GM18873 (cell line): ENCODE measurements around the gene ZNF579.
"Not testable (repeated sequence)": the region's sequence is repeated elsewhere in the genome, so short reads cannot be mapped to it uniquely, and the experiment has no call there.

ENCODE experiments used
- ATAC-seq: cut with Tn5 transposase; IDR thresholded peaks from one replicate; pipeline ENCODE4 v1.9.1; 2021; ENCODE audit warnings: mild to moderate bottlenecking, moderate library complexity, moderate number of reproducible peaks; ENCODE audit not compliant: unreplicated experiment, low FRiP score

The ZNF579 gene

DNA sequence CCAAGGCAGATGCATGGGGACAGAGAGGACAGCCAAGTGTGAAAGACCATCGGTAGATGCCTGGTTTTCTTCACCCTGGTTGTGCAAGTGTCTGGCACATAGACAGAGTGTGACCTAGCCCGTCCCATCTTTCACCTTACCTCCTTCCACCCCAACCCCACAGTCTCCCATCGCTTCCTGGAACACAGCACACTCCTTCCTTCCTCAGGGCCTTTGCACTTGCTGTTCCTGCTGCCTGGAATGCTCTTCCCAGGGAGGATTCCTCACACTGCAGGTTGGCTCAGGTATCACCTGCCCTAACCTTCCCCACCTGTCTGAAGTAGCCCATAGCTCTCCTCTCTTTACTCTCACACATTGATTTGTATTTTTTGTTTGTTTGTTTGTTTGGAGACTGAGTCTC is 15.7 kb upstream of the ZNF579 start:
- ATAC-seq = no peak

DNA sequence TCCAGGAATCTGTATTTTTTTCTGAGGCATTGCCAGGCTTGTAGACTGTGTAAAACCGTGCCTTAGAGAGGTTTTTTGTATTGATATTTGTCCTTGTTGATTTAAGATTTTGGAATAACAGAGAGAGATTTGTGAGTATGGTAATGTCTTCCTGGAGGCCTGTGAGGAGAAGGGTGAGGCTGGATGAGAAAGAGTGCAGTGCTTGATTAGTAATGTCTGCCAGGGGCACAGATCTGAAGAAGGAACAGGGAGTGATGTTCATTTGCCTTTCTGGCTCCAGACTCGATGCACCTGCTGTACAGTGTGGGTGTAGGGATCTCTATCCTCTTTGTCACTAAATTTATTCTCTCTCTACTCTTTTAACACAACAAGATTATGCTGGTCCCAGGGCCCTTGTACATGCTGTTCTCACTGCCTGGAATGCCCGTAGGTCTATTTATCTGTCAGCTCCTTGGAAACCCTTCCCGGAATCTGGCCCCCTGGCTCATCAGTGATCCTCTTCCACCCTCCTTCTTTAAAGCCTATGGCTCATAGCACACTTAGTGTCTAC is 14.4 kb upstream of the ZNF579 start:
- no peak for ATAC-seq

DNA sequence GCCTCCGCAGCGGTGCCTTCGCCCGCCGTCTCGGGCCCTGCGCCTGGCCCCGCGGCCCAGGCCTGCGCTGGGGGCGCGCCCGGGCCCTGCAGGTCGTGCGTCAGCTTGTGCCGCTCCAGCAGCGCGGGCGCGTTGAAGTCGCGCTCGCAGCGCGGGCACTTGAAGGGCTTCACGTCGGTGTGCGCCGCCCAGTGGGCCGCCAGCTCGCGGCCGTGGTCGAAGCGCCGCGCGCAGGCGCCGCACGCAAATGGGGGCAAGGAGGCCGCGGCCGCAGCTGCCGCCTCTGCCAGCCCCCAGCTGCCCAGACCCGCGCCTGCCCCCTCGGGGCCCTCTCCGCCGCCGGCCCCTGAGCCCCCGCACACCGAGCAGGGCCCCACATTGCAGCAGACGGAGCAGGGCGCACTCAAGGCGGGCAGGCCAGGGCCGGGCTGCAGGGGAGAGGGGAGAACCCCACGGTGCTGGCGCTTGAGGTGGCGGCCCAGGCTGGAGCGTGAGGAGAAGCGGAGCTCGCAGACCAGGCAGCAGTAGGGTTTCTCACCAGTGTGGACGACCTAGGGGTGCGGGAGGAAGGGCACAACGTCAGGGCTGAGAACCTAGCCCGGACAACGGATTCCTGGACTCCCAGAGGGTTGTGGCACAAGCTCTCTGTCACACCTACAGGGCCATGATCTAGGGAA is 12.6 kb upstream of the ZNF579 start:
- ATAC-seq = no peak

DNA sequence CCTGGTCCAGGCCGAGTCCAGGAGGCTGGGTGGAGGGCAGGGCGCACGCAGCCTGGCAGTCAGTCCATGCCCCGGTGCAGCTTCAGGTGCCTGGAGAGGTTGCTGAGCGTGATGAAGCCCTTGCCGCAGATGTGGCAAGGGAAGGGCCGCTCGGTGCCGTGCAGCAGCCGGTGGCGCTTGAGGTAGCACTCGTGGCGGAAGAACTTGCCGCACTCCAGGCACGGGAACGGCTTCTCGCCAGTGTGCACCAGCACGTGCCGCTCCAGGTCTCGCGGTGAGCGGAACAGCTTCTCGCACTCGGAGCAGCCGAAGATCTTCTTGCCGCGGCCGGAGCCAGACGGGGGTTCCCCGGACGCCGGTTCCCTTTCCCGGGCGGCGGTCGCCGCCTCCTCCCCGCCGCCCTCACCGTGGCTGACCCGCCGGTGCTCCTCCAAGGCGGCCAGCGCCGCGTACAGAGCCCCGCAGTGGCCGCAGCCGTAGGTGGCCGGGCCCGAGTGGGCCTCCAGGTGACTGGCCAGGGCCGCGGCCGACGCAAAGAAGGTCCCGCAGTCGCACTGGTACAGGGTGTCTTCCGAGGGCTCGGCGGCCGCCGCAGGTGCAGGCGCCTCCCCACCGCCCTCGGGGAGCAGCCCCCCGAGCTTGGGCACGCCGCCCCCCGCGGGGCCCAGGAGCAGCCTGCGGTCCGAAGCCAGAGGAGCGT is 11.9 kb upstream of the ZNF579 start:
- no peak for ATAC-seq

DNA sequence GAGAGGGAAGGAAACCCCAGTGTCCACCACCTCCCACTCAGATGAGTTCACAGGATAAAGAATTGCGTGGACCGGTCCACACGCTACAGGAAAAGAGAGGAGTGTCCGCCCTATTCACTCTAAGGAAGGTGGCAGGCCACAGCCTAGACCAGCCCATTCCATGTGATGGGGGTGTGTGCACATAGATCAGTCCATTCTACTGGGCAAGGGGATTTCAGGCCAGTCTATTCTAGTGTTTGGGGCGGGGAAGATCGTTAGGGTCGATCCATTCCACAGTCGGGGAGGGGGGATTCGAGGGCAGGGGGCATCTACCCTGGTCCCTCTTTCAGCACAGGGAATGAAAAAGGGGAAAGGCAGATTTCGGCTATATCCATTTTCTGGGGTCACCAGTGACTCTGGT is 10.9 kb upstream of the ZNF579 start:
- no peak for ATAC-seq

DNA sequence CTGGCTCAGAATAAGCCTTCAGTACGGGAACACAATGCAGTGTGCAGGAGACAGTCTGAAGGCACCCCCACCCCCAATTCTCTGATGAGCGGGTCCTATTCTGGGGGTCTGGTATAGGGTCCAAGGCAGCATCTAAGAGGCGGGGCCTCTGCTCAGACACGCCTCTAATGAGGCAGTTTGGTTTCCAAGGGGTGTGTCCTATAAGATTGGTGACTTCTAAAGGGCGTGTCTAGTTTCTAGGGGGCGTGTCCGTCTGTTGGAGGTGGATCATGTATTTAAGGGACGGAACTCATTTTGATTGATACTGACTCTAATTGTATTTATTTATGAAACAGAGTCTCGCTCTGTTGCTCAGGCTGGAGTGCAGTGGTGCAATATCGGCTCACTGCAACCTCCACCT is 10.0 kb upstream of the ZNF579 start:
- ATAC-seq = no peak

DNA sequence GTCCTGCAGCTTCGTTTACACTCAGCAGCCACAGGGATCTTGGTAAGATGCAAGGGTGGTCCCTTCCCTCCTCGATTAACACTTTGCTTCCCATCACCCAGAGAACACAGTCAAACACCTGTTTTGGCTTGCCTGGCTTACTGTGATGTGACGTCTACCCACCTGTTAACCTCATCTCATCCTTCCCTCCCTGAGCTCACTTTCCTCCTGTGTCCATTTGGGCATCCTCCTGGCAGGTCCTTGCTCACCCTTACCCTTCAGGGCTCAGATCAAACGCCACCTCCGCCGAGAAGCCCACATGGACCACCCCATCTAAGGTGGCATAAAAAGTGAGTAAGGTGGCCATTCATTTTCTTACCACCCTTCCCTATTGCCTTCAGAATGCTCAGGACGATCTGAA is 9.5 kb upstream of the ZNF579 start:
- ATAC-seq = no peak

DNA sequence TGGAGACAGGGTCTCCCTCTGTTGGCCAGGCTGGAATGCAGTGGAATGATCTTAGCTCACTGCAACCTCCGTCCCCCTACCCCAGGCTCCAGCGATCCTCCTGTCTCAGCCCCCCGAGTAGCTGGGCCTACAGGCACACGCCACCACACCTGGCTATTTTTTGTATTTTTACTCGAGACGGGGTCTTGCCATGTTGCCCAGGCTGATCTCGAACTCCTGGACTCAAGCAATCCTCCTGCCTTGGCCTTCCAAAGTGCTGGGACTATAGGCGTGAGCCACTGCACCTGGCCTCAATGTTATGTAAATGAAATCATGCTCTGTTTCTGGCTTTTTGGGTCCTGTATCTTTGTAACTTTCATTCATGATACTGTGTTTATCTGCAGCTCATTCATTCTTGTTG is 8.1 kb upstream of the ZNF579 start:
- ATAC-seq = no peak

DNA sequence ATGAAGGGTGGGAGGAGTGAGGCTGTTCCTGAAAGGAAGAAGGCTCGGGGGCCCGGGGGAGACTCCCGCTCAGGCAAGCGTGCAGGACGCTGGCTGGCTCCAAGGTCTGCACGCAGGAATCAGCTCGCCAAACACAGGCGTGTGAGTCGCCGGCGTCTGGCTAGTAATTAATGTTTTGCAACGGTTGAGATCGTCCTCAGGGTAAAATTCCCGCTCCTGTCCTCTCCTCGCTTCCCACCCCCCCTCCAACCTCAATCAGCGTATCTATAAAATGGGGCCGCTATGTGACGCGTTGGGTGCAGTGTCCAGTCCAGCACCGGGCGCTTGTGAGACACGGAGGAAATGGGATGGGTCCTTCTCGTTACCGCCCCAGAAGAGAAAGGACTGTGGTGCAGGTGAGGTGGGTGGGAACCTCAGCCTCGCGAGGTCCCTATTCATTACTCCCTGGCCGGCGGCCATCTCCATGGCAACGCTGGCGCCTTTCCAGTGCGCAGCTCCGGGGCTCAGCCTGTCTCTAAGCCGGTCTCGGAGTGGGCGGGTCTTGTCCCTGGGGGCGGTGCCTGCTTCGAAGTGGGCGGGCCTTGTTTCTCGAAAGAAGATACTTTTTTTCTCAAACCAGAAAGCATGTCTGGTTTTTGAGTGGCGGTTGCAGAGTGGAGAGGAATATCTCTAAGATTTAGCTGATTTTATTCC is 6.5 kb upstream of the ZNF579 start:
- no peak for ATAC-seq

DNA sequence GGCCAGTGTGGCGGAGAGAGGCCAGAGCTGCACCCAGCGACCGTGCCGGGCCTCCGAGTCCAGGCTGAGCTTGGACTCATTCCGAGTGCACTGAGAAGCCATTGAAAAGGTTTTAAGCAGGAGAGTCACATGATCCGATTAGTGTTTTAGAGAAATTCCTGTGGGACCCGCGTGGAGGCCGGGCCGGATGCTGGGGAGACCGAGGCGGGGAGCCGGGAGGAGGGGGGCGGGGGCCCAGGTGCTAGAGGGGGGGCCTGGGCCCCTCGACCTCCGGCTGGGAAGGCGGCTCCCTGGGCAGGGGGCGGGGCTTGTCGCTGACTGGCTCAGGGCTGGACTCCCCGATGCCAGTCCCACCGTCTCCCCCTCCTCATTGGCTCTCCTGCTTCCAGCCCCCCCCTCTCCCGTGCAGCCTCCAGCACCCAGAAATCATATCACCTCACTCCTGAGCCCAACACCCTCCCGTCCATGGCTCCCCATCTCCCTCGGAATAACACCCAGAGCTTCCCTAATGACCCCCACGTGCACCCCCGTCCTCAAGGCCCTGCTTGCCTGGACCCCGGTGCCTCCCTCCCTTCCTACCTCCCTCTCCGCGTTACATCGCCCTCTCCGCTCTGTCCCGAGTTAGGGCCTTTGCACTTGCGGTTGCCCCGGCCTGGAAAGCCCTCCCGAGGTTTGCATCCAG is 5.2 kb upstream of the ZNF579 start:
- no peak for ATAC-seq

DNA sequence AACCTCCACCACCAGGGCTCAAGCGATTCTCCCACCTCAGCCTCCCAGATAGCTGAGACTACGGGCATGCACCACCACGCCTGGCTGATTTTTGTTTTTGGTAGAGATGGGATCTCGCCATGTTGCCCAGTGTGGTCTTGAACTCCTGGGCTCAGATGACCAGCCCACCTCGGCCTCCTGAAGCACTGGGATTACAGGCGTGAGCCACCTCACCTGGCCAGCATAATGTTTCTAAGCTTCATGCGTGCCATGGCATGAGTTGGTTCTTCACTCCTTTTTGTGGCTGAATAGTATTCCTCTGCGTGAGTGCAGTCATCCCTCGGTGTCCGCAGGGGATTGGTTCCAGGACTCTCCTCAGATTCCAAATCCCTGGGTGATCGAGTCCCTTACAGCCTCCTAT is 4.2 kb upstream of the ZNF579 start:
- no peak for ATAC-seq

DNA sequence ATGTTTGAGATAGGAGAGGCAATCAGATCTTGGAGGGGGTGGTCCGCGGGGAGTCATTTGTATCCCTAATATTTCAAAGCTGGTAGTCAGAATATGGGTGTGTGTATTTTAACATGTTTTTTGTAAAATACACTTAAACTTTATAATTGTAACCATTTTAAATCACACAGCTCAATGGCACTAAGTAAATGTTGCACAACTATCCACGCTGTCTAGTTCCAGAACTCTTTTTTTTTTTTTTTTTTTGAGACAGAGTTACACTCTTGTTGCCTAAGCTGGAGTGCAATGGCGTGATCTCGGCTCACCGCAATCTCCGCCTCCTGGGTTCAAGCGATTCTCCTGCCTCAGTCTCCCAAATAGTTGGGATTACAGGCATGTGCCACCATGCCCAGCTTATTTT is 3.2 kb upstream of the ZNF579 start:
- ATAC-seq = not testable (repeated sequence)

DNA sequence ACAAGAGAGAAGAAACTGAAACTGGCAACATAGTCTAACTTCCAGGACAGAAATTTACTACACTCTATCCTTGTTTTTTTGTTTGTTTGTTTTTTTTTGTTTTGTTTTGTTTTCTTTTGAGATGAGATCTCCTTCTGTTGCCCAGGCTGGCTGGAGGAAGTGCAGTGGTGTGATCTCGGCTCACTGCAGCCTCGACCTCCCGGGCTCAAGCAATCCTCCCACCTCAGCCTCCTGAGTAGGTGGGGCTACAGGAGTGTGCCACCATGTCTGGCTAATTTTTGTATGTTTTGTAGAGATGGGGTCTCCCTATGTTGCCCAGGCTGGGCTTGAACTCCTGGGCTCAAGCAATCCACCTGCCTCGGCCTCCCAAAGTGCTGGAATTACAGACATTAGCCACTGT is 1.6 kb upstream of the ZNF579 start:
- not testable (repeated sequence) for ATAC-seq

DNA sequence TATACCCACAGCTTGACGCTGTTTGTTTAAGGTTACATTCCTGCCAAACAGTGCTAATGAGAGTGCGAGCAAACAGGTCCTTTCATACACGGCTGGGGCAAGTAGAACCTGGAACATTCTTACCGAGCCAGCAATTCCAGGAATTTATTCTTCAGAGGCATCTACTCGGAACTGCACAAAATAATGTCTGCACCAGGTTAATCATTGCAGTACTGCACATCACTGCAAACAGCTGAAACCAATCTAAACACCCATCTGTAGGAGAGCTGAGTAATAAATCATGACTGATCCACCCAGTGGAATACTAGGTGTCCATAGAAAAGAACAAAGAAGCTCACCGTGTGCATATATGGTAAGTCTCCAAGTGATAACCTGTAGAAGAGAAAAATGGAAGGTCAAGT is 1.2 kb upstream of the ZNF579 start:
- no peak for ATAC-seq

DNA sequence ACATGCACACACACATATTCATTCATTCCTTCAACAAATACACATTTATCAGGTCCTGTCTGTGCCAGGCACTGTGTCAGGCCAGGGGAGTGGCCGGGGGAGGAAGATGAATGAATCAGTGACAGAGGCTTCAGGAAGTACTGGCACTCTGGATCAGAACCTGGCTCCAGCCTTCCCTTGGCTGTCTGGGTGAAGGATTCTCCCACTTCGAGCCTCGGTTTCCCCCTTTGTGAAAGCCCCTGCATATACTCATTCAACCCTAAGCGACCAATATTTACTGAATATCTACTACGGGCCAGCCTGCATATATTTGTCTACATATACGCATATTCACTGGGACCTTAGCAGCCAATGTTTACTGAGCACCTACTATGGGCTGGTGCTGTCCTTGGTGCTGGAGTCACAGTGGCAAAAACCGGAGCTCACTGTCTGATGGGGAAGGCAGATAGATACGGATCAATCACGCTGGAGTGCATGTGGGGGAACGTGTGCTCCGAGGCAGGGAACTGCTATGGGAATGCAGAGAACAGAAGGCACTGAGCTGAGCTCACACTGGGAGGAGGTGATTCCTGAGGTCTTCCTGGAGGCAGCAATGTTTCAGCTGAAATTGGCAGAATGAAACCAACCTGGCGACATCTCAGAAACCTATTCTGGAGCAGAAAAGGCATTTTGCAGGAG is 636 bp upstream of the ZNF579 start:
- no peak for ATAC-seq

DNA sequence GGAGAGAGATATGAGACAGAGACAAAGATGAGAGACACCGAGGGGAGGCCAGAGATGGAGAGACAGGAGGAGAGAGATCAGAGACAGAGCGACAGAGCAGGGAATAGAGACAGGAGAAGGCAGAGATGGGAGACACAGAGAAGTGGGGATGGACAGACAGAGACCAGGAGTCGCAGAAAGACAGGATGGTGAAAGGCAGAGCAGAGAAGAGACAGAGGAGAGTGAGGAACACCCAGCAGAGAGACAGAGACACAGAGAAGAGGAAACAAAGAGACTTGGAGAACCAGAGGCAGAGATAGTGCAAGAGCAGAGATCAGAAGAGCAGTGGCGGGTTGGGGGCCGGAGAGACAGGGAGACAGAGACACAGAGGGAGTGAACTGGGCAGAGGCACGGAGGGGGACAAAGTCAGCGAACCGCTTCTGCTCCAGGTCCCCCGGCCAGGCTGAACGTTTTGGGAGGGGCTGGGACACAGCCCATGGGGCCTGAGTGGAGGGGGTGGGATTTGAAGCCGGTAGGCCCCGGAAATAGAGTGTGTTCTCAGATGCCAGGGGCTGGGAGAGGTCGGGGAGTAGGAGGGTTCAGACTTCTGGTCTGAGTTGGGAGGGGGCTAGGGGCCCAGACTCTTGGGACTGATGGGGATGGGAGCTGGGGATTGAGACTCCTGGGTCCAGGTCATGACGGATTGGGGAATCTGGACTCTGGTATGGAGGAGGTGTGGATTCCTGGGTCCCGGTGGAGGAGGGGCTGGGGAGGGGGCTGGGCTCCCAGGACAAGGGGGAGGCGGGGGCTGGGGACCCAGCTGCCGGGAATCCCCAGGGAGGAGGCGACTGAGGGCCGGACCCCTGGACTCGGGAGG is 654 bp downstream of the ZNF579 start:
- no peak for ATAC-seq

DNA sequence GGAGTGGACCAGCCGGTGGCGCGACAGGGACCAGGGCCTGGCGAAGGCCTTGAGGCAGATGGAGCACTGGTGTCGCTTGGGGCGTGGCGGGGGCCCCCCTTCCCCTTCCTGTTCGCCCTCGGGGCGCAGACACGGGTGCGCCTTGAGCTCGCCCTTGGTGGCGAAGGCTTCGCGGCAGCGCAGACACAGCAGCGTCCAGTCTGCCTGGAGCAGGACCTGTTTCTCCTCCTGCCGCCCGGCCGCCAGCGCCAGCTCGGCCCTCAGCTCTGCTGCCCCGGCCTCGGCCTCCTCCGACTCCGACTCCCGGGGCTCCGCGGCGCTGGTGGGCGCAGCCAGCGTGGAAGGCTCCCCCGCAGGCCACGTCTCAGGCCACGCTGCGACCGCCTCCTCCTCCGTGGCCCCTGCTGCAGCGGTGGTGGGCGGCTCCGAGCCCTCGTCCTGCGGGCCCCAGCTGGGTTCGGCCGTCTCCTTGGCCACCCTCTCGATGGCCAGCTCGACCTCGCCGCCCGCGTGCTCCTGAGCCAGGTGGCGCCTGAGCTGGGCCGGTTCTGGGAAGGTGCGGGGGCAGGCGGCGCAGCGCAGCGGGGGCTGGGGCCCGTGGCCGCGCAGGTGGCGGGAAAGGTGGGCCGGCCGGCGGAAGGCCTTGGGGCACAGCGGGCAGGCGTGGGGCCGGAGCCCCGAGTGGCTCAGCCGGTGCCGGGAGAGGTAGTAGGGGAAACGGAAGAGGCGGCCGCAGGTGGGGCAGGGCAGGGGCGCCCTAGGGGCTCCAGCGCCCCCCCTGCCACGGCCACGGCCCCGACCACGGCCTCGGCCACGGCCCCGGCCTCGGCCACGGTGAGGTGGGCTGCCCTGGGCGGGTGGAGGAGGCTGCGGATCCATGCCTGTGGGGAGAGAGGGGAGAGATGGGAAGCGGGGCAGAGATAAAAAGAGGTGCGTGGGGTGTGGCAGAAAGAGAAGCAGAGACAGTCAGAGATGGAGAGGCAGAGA is 1.6 kb downstream of the ZNF579 start:
- no peak for ATAC-seq

DNA sequence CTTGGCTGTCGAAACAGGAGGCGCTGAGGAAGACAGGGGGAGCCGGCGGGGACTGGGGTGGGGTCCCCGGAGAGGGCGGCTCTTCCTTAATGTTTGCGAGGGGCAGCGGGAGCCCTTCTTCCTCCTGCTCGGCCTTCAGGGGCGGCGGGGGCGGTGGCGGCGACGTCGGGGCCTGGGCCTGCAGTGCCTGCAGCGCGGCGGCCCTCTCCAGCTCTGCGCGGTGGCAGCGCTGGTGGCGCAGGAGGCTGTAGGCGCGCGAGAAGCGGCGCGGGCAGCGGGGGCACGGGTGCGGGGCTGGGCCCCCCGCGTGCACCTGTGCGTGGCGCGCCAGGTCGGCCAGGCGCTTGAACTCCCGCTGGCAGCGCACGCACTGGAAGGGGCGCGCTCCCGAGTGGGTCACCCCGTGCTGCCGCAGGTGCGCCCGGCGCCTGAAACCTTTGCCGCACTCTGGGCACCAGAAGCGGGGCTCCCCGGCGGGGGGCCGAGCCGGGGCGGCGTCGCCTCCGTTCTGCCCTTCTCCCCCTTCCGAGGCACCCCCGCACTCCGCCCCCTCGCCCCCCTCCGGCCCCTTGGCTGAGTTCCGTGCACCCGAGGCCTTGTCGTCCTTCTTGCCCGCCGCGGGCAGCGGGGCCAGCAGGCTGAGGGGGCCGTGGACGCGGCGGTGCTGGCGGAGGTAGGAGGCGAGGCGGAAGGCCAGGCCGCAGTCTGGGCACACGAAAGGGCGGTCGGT is 2.5 kb downstream of the ZNF579 start:
- ATAC-seq = no peak
